HL-60 (cell line): ENCODE measurements around the gene PHLPP1.

Experiments
- DNase-seq, 2 experiments: peaks; one replicate each; pipeline ENCODE4 v3.0.0-alpha.2; 2010 to 2020; ENCODE audit warnings: low read depth in 1 of 2, low spot score in 1 of 2
- H3K27ac ChIP-seq: fragments of 250-450 bp; sonication (Bioruptor Pico); replicated peaks from 2 replicates; pipeline ENCODE4 v1.5.1; 2020; ENCODE audit warnings: mild to moderate bottlenecking, moderate library complexity
- H3K27me3 ChIP-seq: fragments of 250-450 bp; sonication (Bioruptor Pico); 2 replicates; pipeline ENCODE4 v1.5.1; 2021; ENCODE audit warnings: mild to moderate bottlenecking, moderate library complexity; ENCODE audit not compliant: insufficient read depth, poor library complexity, severe bottlenecking
- H3K4me3 ChIP-seq: replicated peaks from 2 replicates; pipeline ENCODE4 v1.5.1; 2011; ENCODE audit warnings: mild to moderate bottlenecking, control low read depth, low read length; ENCODE audit not compliant: insufficient read depth
- GABPA ChIP-seq: IDR thresholded peaks from 2 replicates; pipeline ENCODE4 v1.6.1; 2012; ENCODE audit warnings: low read depth
- POLR2AphosphoS5 ChIP-seq: IDR thresholded peaks from 2 replicates; pipeline ENCODE4 v1.6.1; 2012; ENCODE audit warnings: low read depth
- REST ChIP-seq: IDR thresholded peaks from 2 replicates; pipeline ENCODE4 v1.6.1; 2012; ENCODE audit warnings: low read depth; ENCODE audit not compliant: insufficient replicate concordance
- SPI1 ChIP-seq: IDR thresholded peaks from 2 replicates; pipeline ENCODE4 v1.6.1; 2012; ENCODE audit warnings: low read depth, mild to moderate bottlenecking, borderline replicate concordance
- TF ChIP-seq, protein P1 (sequence below): IDR thresholded peaks from one replicate; pipeline ENCODE4 v1.5.1; 2011; ENCODE audit warnings: low read length, control low read depth, inconsistent platforms; ENCODE audit not compliant: insufficient read depth

Gene PHLPP1

GRCh38 chr18:62729487-62730386, 14.4 kb downstream of the PHLPP1 start:
- H3K4me3 ChIP-seq = no peak overlapping the region
- peak overlapping the region; percentile 21 for H3K27ac ChIP-seq
- TF ChIP-seq SPI1 (no peak), REST (no peak)

DNA sequence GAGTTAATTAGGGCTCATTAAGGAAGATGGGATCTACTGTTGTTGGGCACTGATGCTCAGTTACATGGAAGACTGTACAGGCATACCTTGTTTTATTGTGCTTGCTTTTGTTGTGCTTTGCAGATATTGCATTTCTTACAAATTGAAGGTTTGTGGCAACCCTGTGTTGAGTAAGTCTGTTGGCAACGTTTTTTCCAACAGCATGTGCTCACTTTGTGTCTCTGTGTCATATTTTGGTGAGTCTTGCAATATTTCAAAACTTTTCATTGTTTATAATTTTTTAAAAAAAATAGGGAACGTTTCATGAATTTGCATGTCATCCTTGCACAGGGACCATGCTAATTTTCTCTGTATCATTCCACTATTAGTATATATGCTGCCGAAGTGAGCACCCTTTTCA, 15.6 kb downstream of the PHLPP1 start:
- Histone ChIP-seq H3K27ac (peak overlapping the region; percentile 21), H3K27me3 (no peaks in the 10 kb centered on the region), H3K4me3 (no peak overlapping the region)
- TF ChIP-seq GABPA (no peak), REST (no peak), POLR2AphosphoS5 (no peak), SPI1 (no peak)
- TF ChIP-seq, protein P1, sequence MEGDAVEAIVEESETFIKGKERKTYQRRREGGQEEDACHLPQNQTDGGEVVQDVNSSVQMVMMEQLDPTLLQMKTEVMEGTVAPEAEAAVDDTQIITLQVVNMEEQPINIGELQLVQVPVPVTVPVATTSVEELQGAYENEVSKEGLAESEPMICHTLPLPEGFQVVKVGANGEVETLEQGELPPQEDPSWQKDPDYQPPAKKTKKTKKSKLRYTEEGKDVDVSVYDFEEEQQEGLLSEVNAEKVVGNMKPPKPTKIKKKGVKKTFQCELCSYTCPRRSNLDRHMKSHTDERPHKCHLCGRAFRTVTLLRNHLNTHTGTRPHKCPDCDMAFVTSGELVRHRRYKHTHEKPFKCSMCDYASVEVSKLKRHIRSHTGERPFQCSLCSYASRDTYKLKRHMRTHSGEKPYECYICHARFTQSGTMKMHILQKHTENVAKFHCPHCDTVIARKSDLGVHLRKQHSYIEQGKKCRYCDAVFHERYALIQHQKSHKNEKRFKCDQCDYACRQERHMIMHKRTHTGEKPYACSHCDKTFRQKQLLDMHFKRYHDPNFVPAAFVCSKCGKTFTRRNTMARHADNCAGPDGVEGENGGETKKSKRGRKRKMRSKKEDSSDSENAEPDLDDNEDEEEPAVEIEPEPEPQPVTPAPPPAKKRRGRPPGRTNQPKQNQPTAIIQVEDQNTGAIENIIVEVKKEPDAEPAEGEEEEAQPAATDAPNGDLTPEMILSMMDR = no peak
- peak; percentile 46 to 79 for DNase-seq

More at GRCh38 chr18:62729487-62730386, 14.4 kb downstream of the PHLPP1 start:
- H3K27me3 ChIP-seq = no peaks in the 10 kb centered on the region
- no peak for DNase-seq

- Histone ChIP-seq H3K27me3 (no peaks in the 10 kb centered on the region), H3K4me3 (no peak overlapping the region), H3K27ac (no peak overlapping the region)
These were observed 17.3 kb downstream of the PHLPP1 start for GRCh38 chr18:62732617-62733016.

More at GRCh38 chr18:62732617-62733016, 17.3 kb downstream of the PHLPP1 start:
- DNase-seq = no peak
- TF ChIP-seq, protein P1 = no peak
- TF ChIP-seq REST (no peak), GABPA (no peak), POLR2AphosphoS5 (no peak), SPI1 (no peak)
